HEK293T (cell line): ENCODE data around the gene PPP2R1B.

Source experiments
- BHLHE40 ChIP-seq: fragments of 450-650 bp; IDR thresholded peaks from 2 replicates; pipeline ENCODE4 v1.6.1; 2016; ENCODE audit warnings: mild to moderate bottlenecking, moderate library complexity, borderline replicate concordance
- HDGF ChIP-seq: fragments of 450-650 bp; IDR thresholded peaks from 2 replicates; pipeline ENCODE4 v1.6.1; 2017; ENCODE audit warnings: antibody characterized with exemption, borderline replicate concordance
- SP1 ChIP-seq: fragments of 450-650 bp; IDR thresholded peaks from 2 replicates; pipeline ENCODE4 v1.6.1; 2017
- ZNF384 ChIP-seq: fragments of 450-650 bp; IDR thresholded peaks from 2 replicates; pipeline ENCODE4 v1.6.1; 2016

GRCh38 chr11:111703576-111703975 is 62.6 kb downstream of the PPP2R1B start:
- TF ChIP-seq BHLHE40 = no peak
- no peak for TF ChIP-seq ZNF384
- no peak for TF ChIP-seq SP1
- no peak for TF ChIP-seq HDGF
